ENCODE results near the gene GABPB1. TPM values are rescaled to one million over a fixed set of nuclear protein-coding genes. Genes with fewer than 3 reads are reported as not detected.

GABPB1 gene
- total and polyA plus RNA-seq, 7 donors = 5.4 to 17.5 (median 11.4) TPM

DNA sequence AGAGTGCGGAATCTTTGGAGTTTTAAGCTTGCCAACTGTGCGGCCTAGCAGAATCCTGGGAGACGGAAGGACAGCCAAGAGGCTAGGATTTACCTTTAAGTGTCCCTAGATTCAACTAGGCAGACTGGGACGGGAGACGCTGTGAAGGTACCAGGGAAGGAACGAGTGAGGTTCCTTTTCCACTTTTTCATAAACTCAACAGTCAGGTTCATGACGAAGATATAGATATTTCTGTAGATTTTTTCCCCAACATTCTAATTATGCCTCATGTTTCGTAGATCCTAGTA, 564 bp upstream of the GABPB1 start:
- TF ChIP-seq, protein P1, sequence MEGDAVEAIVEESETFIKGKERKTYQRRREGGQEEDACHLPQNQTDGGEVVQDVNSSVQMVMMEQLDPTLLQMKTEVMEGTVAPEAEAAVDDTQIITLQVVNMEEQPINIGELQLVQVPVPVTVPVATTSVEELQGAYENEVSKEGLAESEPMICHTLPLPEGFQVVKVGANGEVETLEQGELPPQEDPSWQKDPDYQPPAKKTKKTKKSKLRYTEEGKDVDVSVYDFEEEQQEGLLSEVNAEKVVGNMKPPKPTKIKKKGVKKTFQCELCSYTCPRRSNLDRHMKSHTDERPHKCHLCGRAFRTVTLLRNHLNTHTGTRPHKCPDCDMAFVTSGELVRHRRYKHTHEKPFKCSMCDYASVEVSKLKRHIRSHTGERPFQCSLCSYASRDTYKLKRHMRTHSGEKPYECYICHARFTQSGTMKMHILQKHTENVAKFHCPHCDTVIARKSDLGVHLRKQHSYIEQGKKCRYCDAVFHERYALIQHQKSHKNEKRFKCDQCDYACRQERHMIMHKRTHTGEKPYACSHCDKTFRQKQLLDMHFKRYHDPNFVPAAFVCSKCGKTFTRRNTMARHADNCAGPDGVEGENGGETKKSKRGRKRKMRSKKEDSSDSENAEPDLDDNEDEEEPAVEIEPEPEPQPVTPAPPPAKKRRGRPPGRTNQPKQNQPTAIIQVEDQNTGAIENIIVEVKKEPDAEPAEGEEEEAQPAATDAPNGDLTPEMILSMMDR (IDR thresholded peaks at IDR 0.05) = no peak
- TF ChIP-seq EP300 (IDR thresholded peaks at IDR 0.05) = no peak
- 0 to 1% methylated on average over 8 of the region's 8 CpGs for WGBS, 2 donors
- no peaks in the 10 kb centered on the region for H3K9me3 ChIP-seq
- peaks cover 0 to 45% (median 41%) of the 10 kb centered on the region in 4 donors for H3K4me1 ChIP-seq
- H3K27ac ChIP-seq = peak overlapping the region; percentile 95 to 100 (median 98)
- H3K4me3 ChIP-seq = peak overlapping the region; percentile 82 to 95 (median 93)
- no peak for DNase-seq
- peaks cover 0 to 15% (median 0%) of the 10 kb centered on the region in 4 donors for H3K36me3 ChIP-seq
- intact Hi-C loops (cut with DNase I) = loop anchor here (2.0 to 10.0 kb wide), 6 partner anchors 69 to 1311 kb away; partner anchors contain the start of genes AP4E1, COPS2, SECISBP2L and SPPL2A
- H3K27me3 ChIP-seq = no peaks in the 10 kb centered on the region

DNA sequence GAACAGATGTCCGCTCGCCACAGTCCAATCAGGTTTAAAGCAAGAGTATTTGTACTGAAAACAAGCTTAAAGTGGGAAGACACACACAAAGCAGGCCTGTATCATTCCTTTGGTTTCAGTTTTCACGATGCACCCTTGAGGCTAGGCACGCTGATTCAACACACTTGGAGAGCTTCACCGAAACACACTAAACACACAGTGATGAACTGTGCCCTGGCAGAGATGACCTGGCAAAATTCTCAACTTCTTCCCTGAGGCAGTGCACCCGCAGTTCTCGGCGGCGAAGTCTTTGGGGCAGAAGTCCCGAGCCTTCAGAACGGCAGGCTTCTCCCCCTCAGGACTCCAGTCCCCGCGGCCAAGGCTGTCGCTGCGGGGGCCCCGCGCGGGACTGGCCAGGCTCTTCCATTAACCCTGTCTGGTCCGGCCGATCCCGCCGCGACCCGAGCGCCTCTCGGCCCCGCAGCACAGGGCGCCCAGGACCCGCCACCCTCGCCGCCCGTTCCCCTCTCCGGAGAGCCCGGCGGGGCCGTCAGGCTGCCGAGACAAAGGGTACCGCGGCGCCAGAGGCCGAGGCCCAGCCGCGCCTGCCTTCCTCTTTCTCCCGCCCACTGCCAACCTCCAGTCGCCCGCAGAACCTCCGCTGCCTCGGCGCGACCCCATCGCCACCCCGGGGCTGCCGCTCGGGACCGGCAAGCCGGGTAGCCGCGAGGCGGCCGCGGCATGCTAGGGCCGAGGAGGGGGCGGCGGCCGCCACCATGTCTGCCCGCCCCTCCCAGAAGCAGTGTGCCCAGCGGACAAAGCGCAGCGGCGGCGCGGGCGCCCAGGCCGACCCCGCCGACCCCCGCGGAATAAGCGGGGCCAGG, 792 bp downstream of the GABPB1 start:
- H3K4me1 ChIP-seq = peaks cover 0 to 57% (median 51%) of the 10 kb centered on the region in 4 donors
- peak overlapping the region; percentile 95 to 100 (median 98) for H3K27ac ChIP-seq
- H3K9me3 ChIP-seq = no peaks in the 10 kb centered on the region
- TF ChIP-seq POLR2A (IDR thresholded peaks at IDR 0.05) (peak in 1 of 2 donors; percentile 43), EP300 (IDR thresholded peaks at IDR 0.05) (no peak), POLR2AphosphoS5 (IDR thresholded peaks at IDR 0.05) (peak; percentile 42 to 89 (median 77))
- TF ChIP-seq, protein P1 (IDR thresholded peaks at IDR 0.05) = no peak
- H3K4me3 ChIP-seq = peak overlapping the region; percentile 82 to 95 (median 93)
- DNase-seq = peak; percentile 73
- H3K36me3 ChIP-seq = peaks cover 0 to under 1% (median 0%) of the 10 kb centered on the region in 4 donors
- 0% methylated on average over 79 of the region's 79 CpGs for WGBS, 2 donors
- no peaks in the 10 kb centered on the region for H3K27me3 ChIP-seq
- intact Hi-C loops (cut with DNase I) = loop anchor here (2.0 to 10.0 kb wide), 6 partner anchors 71 to 1309 kb away; partner anchors contain the start of genes AP4E1, COPS2, SECISBP2L and SPPL2A

DNA sequence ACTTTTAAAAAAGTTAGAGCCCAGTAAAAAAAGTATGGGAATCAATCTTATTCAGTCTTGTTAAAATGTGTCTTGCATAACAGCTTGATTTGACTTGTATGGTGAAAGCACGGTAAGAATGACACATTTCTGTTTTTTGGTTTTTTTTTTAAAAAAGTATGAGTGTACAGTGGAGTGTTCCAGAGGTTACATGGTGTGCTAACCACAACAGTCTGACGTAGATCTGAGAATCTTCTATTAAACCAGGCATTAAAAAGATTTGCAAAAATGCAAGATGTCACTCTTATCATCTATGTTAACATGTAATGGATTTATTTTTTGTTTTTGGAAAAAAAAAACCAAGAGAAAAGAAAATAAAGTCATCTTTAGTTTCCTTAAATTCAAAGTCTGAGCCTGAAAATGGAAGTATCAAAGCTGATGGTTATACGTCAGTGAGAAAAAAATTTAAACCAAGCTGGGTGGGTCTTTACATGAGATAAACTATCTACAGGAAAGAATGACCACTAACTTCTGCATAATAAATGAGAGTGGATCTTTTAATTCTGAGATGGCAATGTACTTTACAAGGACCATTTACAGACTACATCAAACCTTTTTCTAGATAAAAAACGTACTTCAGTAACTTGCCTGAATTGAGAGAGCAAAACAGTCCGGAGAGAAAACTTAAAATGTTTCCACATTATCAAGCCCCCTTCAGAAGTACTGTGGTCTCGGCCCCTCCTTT, 1.6 kb downstream of the GABPB1 start:
- peak overlapping the region; percentile 95 to 100 (median 98) for H3K27ac ChIP-seq
- H3K27me3 ChIP-seq = no peaks in the 10 kb centered on the region
- H3K36me3 ChIP-seq = no peaks in the 10 kb centered on the region
- DNase-seq = no peak
- WGBS, 2 donors = 1% methylated on average over 6 of the region's 6 CpGs
- peak overlapping the region; percentile 82 to 95 (median 93) for H3K4me3 ChIP-seq
- H3K9me3 ChIP-seq = no peaks in the 10 kb centered on the region
- intact Hi-C loops (cut with DNase I) = loop anchor here (10.0 kb wide), 5 partner anchors 331 to 1309 kb away; partner anchors contain the start of genes AP4E1, COPS2, SECISBP2L and SPPL2A
- TF ChIP-seq, protein P1 (IDR thresholded peaks at IDR 0.05) = no peak
- TF ChIP-seq EP300 (IDR thresholded peaks at IDR 0.05) (peak in 1 of 4 donors; percentile 28), POLR2A (IDR thresholded peaks at IDR 0.05) (no peak), POLR2AphosphoS5 (IDR thresholded peaks at IDR 0.05) (peak in 3 of 4 donors; percentile 28 to 69 (median 34))
- H3K4me1 ChIP-seq = peaks cover 0 to 64% (median 56%) of the 10 kb centered on the region in 4 donors

DNA sequence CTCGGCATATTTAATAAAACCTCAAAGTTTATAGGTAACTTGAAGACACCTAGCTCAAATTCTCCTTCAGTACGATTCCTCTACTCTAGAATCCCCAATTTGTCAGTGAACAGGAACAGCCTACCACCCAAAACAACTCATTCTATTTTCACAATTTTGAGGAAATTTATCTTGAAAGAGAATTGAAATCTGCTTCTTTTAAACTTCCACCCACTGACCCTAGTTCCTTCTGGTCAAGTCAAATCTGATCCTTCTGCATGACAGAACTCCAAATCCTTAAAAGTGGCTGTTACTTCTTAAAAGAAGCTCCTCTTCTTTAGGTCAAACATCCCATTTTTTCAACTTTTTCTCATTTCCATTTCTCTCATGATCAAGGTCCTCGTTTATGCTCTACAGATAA, 4.4 kb downstream of the GABPB1 start:
- 59 to 66% methylated on average over 3 of the region's 3 CpGs for WGBS, 2 donors
- Histone ChIP-seq H3K36me3 (no peaks in the 10 kb centered on the region), H3K9me3 (no peaks in the 10 kb centered on the region), H3K27me3 (no peaks in the 10 kb centered on the region), H3K4me1 (peaks cover 0 to 48% (median 41%) of the 10 kb centered on the region in 4 donors), H3K27ac (peak overlapping the region; percentile 24 to 100 (median 71)), H3K4me3 (no peak overlapping the region)
- DNase-seq = no peak
- no peak for TF ChIP-seq EP300 (IDR thresholded peaks at IDR 0.05)
- no peak for TF ChIP-seq POLR2AphosphoS5 (IDR thresholded peaks at IDR 0.05)
- TF ChIP-seq POLR2A (IDR thresholded peaks at IDR 0.05) = no peak
- TF ChIP-seq, protein P1 (IDR thresholded peaks at IDR 0.05) = no peak
- intact Hi-C loops (cut with DNase I) = loop anchor here (10.0 kb wide), 5 partner anchors 334 to 1306 kb away; partner anchors contain the start of genes AP4E1, COPS2, SECISBP2L and SPPL2A
